ENCODE measurements around the gene RSAD1.
A peak's percentile ranks its signal among the peaks of the same experiment; 100 is the strongest.

RSAD1 gene

GRCh38 chr17:50478391-50479381 lies at the start of gene RSAD1:
Gene RSAD1, plus strand, starts transcription at chr17:50478860. Its CDS starts 25 bp downstream, at chr17:50478885.
- peak; percentile 68 for DNase-seq (ENCODE audit: low read depth)

- DNase-seq (ENCODE audit: low read depth) = no peak
These were observed 48.9 kb upstream of the RSAD1 start for GRCh38 chr17:50429793-50430192.

GRCh38 chr17:50430821-50431618 lies 47.6 kb upstream of the RSAD1 start:
- no peak for DNase-seq (ENCODE audit: low read depth)

- DNase-seq (ENCODE audit: low read depth) = no peak
These were observed 46.4 kb upstream of the RSAD1 start for GRCh38 chr17:50432125-50432762.

- no peak for DNase-seq (ENCODE audit: low read depth)
These were observed 41.3 kb upstream of the RSAD1 start for GRCh38 chr17:50437409-50437808.

GRCh38 chr17:50439008-50439407 lies 39.7 kb upstream of the RSAD1 start:
- DNase-seq (ENCODE audit: low read depth) = no peak

- no peak for DNase-seq (ENCODE audit: low read depth)
These were observed 38.4 kb upstream of the RSAD1 start for GRCh38 chr17:50440172-50440837.

GRCh38 chr17:50440838-50441829 lies 37.5 kb upstream of the RSAD1 start:
- no peak for DNase-seq (ENCODE audit: low read depth)

- DNase-seq (ENCODE audit: low read depth) = no peak
These were observed 35.1 kb upstream of the RSAD1 start for GRCh38 chr17:50443505-50443974.

- DNase-seq (ENCODE audit: low read depth) = no peak
These were observed 33.6 kb upstream of the RSAD1 start for GRCh38 chr17:50444841-50445715.

GRCh38 chr17:50445730-50446325 lies 32.8 kb upstream of the RSAD1 start:
- DNase-seq (ENCODE audit: low read depth) = no peak

GRCh38 chr17:50447870-50448595 lies 30.6 kb upstream of the RSAD1 start:
- DNase-seq (ENCODE audit: low read depth) = no peak

GRCh38 chr17:50448643-50449042 lies 30.0 kb upstream of the RSAD1 start:
- no peak for DNase-seq (ENCODE audit: low read depth)

- DNase-seq (ENCODE audit: low read depth) = no peak
These were observed 26.6 kb upstream of the RSAD1 start for GRCh38 chr17:50451943-50452629.

GRCh38 chr17:50452630-50453300 lies 25.9 kb upstream of the RSAD1 start:
- DNase-seq (ENCODE audit: low read depth) = no peak

GRCh38 chr17:50453901-50454300 lies 24.8 kb upstream of the RSAD1 start:
- no peak for DNase-seq (ENCODE audit: low read depth)

GRCh38 chr17:50457621-50458020 lies 21.0 kb upstream of the RSAD1 start:
- no peak for DNase-seq (ENCODE audit: low read depth)
